ENCODE data around the gene ADRM1.

- TF ChIP-seq CTCF (IDR thresholded peaks at IDR 0.05; ENCODE audit: low read length) (no peak), EZH2 (IDR thresholded peaks at IDR 0.05; ENCODE audit: borderline replicate concordance, low read length) (no peak)
Observed at GRCh38 chr20:62323146-62323979, 20.6 kb downstream of the ADRM1 start.
